Measurements from ENCODE around the gene POLR2L.

The POLR2L gene

GRCh38 chr11:875203-875602 lies 32.9 kb upstream of the POLR2L start:
- Histone ChIP-seq H3K4me2 (ENCODE audit: low read length) (no peak overlapping the region), H3K36me3 (ENCODE audit: control insufficient read depth, low read length) (peaks cover 10% of the 10 kb centered on the region), H3K4me1 (ENCODE audit: control insufficient read depth, low read length) (no peaks in the 10 kb centered on the region), H3K27ac (ENCODE audit: low read depth, low read length) (no peak overlapping the region), H3K79me2 (ENCODE audit: control insufficient read depth, low read length) (no peaks in the 10 kb centered on the region), H3K9me3 (ENCODE audit: control insufficient read depth, insufficient read depth, low read length) (no peaks in the 10 kb centered on the region), H4K20me1 (ENCODE audit: control insufficient read depth, insufficient read depth, low read depth, low read length) (no peaks in the 10 kb centered on the region; the same call in 1 of the 2 replicates), H3K27me3 (ENCODE audit: control insufficient read depth, low read length) (no peaks in the 10 kb centered on the region), H3K9me2 (replicated peaks; ENCODE audit: control insufficient read depth, low read length) (no peaks in the 10 kb centered on the region), H3F3A (ENCODE audit: control insufficient read depth, insufficient read depth) (0 out of 2 replicates have a peak, but pooled peaks cover 2% of the 10 kb centered on the region), H3K4me3 (ENCODE audit: low read length) (no peak overlapping the region)
- TF ChIP-seq, protein P1, sequence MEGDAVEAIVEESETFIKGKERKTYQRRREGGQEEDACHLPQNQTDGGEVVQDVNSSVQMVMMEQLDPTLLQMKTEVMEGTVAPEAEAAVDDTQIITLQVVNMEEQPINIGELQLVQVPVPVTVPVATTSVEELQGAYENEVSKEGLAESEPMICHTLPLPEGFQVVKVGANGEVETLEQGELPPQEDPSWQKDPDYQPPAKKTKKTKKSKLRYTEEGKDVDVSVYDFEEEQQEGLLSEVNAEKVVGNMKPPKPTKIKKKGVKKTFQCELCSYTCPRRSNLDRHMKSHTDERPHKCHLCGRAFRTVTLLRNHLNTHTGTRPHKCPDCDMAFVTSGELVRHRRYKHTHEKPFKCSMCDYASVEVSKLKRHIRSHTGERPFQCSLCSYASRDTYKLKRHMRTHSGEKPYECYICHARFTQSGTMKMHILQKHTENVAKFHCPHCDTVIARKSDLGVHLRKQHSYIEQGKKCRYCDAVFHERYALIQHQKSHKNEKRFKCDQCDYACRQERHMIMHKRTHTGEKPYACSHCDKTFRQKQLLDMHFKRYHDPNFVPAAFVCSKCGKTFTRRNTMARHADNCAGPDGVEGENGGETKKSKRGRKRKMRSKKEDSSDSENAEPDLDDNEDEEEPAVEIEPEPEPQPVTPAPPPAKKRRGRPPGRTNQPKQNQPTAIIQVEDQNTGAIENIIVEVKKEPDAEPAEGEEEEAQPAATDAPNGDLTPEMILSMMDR (IDR thresholded peaks at IDR 0.05; ENCODE audit: low read depth, low read length, poor library complexity, severe bottlenecking) = no peak
- TF ChIP-seq EZH2phosphoT487 (IDR thresholded peaks at IDR 0.05; ENCODE audit: borderline replicate concordance, low read length) = no peak

DNA sequence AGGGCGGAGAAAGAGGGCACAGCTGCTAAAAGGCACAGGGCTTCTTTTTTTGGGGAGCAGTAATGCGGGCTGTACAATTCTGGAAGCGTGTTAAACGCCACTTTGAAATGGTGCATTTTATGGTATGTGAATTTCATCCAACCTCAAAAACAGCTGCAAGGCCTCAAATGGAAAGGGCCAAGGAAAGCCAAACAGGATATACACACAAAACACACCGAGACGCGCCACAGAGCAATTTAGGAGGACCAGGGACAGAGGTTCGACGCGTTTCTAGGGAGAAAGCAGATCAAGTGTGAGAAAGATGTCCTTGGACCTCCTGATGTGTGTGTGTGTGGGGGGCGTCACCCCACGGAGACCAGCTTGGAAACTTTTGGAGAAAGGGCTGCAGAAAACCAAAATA lies 31.4 kb upstream of the POLR2L start:
- no peaks in the 10 kb centered on the region for H3K27me3 ChIP-seq (ENCODE audit: control insufficient read depth, low read length)
- H3K9me3 ChIP-seq (ENCODE audit: control insufficient read depth, insufficient read depth, low read length) = no peaks in the 10 kb centered on the region
- H3K4me2 ChIP-seq (ENCODE audit: low read length) = no peak overlapping the region
- 0 out of 2 replicates have a peak, but pooled peaks cover 2% of the 10 kb centered on the region for H3F3A ChIP-seq (ENCODE audit: control insufficient read depth, insufficient read depth)
- no peaks in the 10 kb centered on the region for H3K4me1 ChIP-seq (ENCODE audit: control insufficient read depth, low read length)
- H3K79me2 ChIP-seq (ENCODE audit: control insufficient read depth, low read length) = no peaks in the 10 kb centered on the region
- no peaks in the 10 kb centered on the region for H3K9me2 ChIP-seq (replicated peaks; ENCODE audit: control insufficient read depth, low read length)
- no peak for TF ChIP-seq EZH2phosphoT487 (IDR thresholded peaks at IDR 0.05; ENCODE audit: borderline replicate concordance, low read length)
- TF ChIP-seq, protein P1 (IDR thresholded peaks at IDR 0.05; ENCODE audit: low read depth, low read length, poor library complexity, severe bottlenecking) = no peak
- H3K4me3 ChIP-seq (ENCODE audit: low read length) = no peak overlapping the region
- no peaks in the 10 kb centered on the region; the same call in 1 of the 2 replicates for H4K20me1 ChIP-seq (ENCODE audit: control insufficient read depth, insufficient read depth, low read depth, low read length)
- H3K36me3 ChIP-seq (ENCODE audit: control insufficient read depth, low read length) = no peaks in the 10 kb centered on the region
- H3K27ac ChIP-seq (ENCODE audit: low read depth, low read length) = no peak overlapping the region

- Histone ChIP-seq H3K4me2 (ENCODE audit: low read length) (no peak overlapping the region), H4K20me1 (ENCODE audit: control insufficient read depth, insufficient read depth, low read depth, low read length) (no peaks in the 10 kb centered on the region; the same call in 1 of the 2 replicates), H3K4me3 (ENCODE audit: low read length) (no peak overlapping the region), H3K9me2 (replicated peaks; ENCODE audit: control insufficient read depth, low read length) (no peaks in the 10 kb centered on the region), H3K9me3 (ENCODE audit: control insufficient read depth, insufficient read depth, low read length) (no peaks in the 10 kb centered on the region), H3K36me3 (ENCODE audit: control insufficient read depth, low read length) (no peaks in the 10 kb centered on the region), H3K79me2 (ENCODE audit: control insufficient read depth, low read length) (no peaks in the 10 kb centered on the region), H3K4me1 (ENCODE audit: control insufficient read depth, low read length) (no peaks in the 10 kb centered on the region), H3K27ac (ENCODE audit: low read depth, low read length) (no peak overlapping the region), H3K27me3 (ENCODE audit: control insufficient read depth, low read length) (no peaks in the 10 kb centered on the region), H3F3A (ENCODE audit: control insufficient read depth, insufficient read depth) (0 out of 2 replicates have a peak, but pooled peaks cover 2% of the 10 kb centered on the region)
- TF ChIP-seq, protein P1 (IDR thresholded peaks at IDR 0.05; ENCODE audit: low read depth, low read length, poor library complexity, severe bottlenecking) = no peak
- TF ChIP-seq EZH2phosphoT487 (IDR thresholded peaks at IDR 0.05; ENCODE audit: borderline replicate concordance, low read length) = no peak
These were observed 30.5 kb upstream of the POLR2L start for GRCh38 chr11:872799-873198.

All from DOHH2 (cell line).